A673 (cell line): ENCODE results near the gene PASD1. TPM values are rescaled to one million over a fixed set of nuclear protein-coding genes. Genes with fewer than 3 reads are reported as not detected.

Experiments
- BruUV-seq: library from RNA; stranded (reverse); fragments of 400-500 nt; replicated peaks from 2 replicates; lab custom pipeline; 2021; lab: Mats Ljungman, UMichigan
- CTCF ChIA-PET: fragments of 300-600 bp; sonication (Branson Sonifier 250); formaldehyde crosslinking; loops from one replicate; lab custom pipeline; 2022; ENCODE audit warnings: antibody characterized with exemption; lab: Charles Lee
- POLR2A ChIA-PET: fragments of 300-600 bp; sonication (Branson Sonifier 250); formaldehyde crosslinking; loops from one replicate; lab custom pipeline; 2022; ENCODE audit warnings: antibody characterized with exemption; ENCODE audit not compliant: low non-redundant PET; lab: Charles Lee
- DNase-seq: peaks from one replicate; pipeline ENCODE4 v3.0.0-alpha.2; 2015; ENCODE audit warnings: low spot score
- H3K27ac ChIP-seq: fragments of 200-600 bp; sonication (generic); 2 replicates; pipeline ENCODE4 v1.5.1; 2016; ENCODE audit warnings: mixed run types, low read depth, mild to moderate bottlenecking, mixed read lengths, antibody characterized with exemption, low read length; ENCODE audit not compliant: poor library complexity, severe bottlenecking
- H3K27me3 ChIP-seq: fragments of 200-600 bp; sonication (generic); replicated peaks from 2 replicates; pipeline ENCODE4 v1.6.1; 2017; ENCODE audit warnings: mixed run types, low read depth, mild to moderate bottlenecking, mixed read lengths, antibody characterized with exemption, low read length; ENCODE audit not compliant: insufficient read depth, poor library complexity
- H3K36me3 ChIP-seq: fragments of 200-600 bp; sonication (generic); 2 replicates; pipeline ENCODE4 v1.6.1; 2016; ENCODE audit warnings: mixed run types, mild to moderate bottlenecking, mixed read lengths, antibody characterized with exemption, low read length; ENCODE audit not compliant: insufficient read depth, poor library complexity, severe bottlenecking
- H3K4me1 ChIP-seq: fragments of 200-600 bp; sonication (generic); 2 replicates; pipeline ENCODE4 v1.6.1; 2017; ENCODE audit warnings: mixed run types, mild to moderate bottlenecking, mixed read lengths, antibody characterized with exemption, low read length; ENCODE audit not compliant: insufficient read depth, poor library complexity, severe bottlenecking
- H3K4me3 ChIP-seq: fragments of 200-600 bp; sonication (generic); 2 replicates; pipeline ENCODE4 v1.5.1; 2016; ENCODE audit warnings: low read depth, mixed run types, mild to moderate bottlenecking, mixed read lengths, low read length; ENCODE audit not compliant: poor library complexity, severe bottlenecking
- H3K9me3 ChIP-seq: fragments of 200-600 bp; sonication (generic); 2 replicates; pipeline ENCODE4 v1.6.1; 2016; ENCODE audit warnings: mixed run types, low read depth, mild to moderate bottlenecking, mixed read lengths, antibody characterized with exemption, low read length; ENCODE audit not compliant: poor library complexity, severe bottlenecking
- EZH2 ChIP-seq: fragments of 200-600 bp; sonication (generic); IDR thresholded peaks from 2 replicates; pipeline ENCODE4 v1.6.1; 2017; ENCODE audit warnings: borderline replicate concordance, low read depth, mild to moderate bottlenecking, mixed read lengths, antibody characterized with exemption, low read length; ENCODE audit not compliant: poor library complexity, severe bottlenecking
- intact Hi-C: fragments of 100-400 bp; cut with micrococcal nuclease; formaldehyde crosslinking; loops from one replicate; pipeline ENCODE4 v1.10.0; 2022; ENCODE audit not compliant: unreplicated experiment
- total RNA-seq: library from RNA; stranded (reverse); gene quantifications from 2 replicates; pipeline ENCODE4 v1.2.3, GENCODE V29; 2021
- TF ChIP-seq, protein P1 (sequence below): fragments of 300-800, 200-600 bp; sonication (generic); conservative IDR thresholded peaks from 2 replicates; pipeline ENCODE4 v1.5.1; 2017; ENCODE audit warnings: low read depth, mild to moderate bottlenecking, antibody characterized with exemption, low read length, moderate library complexity, mixed read lengths

Gene PASD1
- total RNA-seq, 1 experiment from 2014 or later = not detected

DNA sequence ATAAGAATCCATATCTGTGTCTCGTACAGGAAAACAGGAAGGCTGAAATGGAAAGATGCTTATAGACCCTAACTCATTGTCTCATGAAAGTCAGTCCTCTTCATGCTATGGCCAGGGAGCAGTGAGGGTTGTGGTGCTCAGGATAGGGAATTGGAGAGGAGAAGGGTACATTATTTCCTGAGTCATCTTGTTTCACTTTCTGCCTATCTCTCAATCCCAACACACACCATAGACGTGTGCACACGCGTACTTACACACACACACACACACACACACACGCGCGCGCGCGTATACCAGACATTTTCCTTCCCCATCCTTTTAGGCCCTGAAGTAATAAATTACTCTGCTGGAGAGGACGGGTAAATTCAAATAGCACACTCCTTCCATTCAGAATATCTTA lies 78.1 kb downstream of the PASD1 start:
- H3K9me3 ChIP-seq = no peaks in the 10 kb centered on the region
- H3K4me1 ChIP-seq = no peaks in the 10 kb centered on the region
- ChIA-PET POLR2A (no interaction called here), CTCF (no interaction called here)
- no peak overlapping the region for H3K27ac ChIP-seq
- no peak overlapping the region for H3K4me3 ChIP-seq
- BruUV-seq = no TSS peak
- intact Hi-C loops = no loop called here
- DNase-seq = no peak
- H3K36me3 ChIP-seq = no peaks in the 10 kb centered on the region
- no peak for TF ChIP-seq EZH2
- TF ChIP-seq, protein P1, sequence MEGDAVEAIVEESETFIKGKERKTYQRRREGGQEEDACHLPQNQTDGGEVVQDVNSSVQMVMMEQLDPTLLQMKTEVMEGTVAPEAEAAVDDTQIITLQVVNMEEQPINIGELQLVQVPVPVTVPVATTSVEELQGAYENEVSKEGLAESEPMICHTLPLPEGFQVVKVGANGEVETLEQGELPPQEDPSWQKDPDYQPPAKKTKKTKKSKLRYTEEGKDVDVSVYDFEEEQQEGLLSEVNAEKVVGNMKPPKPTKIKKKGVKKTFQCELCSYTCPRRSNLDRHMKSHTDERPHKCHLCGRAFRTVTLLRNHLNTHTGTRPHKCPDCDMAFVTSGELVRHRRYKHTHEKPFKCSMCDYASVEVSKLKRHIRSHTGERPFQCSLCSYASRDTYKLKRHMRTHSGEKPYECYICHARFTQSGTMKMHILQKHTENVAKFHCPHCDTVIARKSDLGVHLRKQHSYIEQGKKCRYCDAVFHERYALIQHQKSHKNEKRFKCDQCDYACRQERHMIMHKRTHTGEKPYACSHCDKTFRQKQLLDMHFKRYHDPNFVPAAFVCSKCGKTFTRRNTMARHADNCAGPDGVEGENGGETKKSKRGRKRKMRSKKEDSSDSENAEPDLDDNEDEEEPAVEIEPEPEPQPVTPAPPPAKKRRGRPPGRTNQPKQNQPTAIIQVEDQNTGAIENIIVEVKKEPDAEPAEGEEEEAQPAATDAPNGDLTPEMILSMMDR = no peak
- no peaks in the 10 kb centered on the region for H3K27me3 ChIP-seq

DNA sequence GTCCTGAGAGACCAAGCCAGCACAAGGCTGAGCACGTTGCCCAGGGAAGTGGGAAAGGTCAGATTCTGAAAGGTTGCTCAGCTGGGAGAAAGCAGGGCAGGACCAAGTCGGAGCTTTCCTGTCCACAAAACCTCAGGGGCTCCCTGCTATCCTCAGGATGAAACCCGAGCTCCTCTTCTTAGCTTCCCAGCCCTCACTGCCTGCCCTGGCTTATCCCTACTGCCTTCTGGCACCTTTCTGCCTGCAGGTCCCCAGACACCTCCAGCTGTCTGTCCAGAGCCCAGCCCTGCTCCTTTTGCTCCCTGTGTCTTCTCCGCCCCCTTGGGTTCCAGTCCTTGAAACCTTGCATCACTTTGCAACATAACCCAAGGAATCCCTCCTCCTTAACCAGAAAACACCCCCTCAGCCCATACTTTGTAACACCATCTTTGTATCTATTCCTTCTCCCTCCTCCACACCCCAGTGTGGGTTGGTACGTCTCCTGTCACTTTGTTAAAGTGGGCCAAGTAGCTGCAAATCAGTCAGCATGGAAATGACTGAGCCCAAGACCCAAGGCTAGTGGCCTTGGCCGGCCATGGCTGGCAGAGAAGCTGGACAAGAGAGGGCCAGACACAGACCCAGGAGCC lies 111.8 kb downstream of the PASD1 start:
- BruUV-seq = no TSS peak
- intact Hi-C loops = loop anchor here (5.0 to 10.0 kb wide), 2 partner anchors 168 to 1110 kb away; partner anchors contain the start of gene MTM1
- POLR2A ChIA-PET = no interaction called here
- Histone ChIP-seq H3K4me3 (no peak overlapping the region), H3K9me3 (no peaks in the 10 kb centered on the region), H3K27me3 (no peaks in the 10 kb centered on the region), H3K36me3 (no peaks in the 10 kb centered on the region), H3K27ac (no peak overlapping the region), H3K4me1 (no peaks in the 10 kb centered on the region)
- no peak for TF ChIP-seq EZH2
- TF ChIP-seq, protein P1 = no peak
- CTCF ChIA-PET = no interaction called here
- no peak for DNase-seq

DNA sequence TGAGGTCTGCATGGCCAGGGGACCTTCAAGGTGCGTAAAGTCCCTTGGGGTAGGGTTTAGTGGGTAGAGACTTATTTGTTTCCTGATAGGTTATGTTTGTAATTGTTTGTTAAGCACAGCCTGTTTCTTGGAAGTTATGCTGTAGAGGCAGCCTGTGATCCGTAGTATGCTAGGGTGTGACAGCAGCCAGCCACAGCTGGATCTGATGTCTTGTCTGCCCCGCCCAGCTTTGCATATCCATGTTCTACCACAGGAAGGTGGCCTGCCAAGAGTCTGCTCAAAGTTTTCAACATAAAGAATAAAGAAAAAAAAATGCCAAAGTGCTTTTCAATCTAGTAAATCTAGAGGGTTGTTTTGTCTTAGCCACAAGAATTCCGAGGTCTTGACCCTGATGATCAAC lies 112.7 kb downstream of the PASD1 start:
- BruUV-seq = no TSS peak
- intact Hi-C loops = loop anchor here (5.0 to 10.0 kb wide), 2 partner anchors 169 to 1111 kb away; partner anchors contain the start of gene MTM1
- POLR2A ChIA-PET = interaction anchor here (0.5 kb wide), 1 partner anchor 37 kb away, joined by 3 read pairs; no protein-coding TSS in a partner anchor

More for the DNA sequence above, 112.7 kb downstream of the PASD1 start:
- Histone ChIP-seq H3K27ac (no peak overlapping the region), H3K36me3 (no peaks in the 10 kb centered on the region), H3K4me3 (no peak overlapping the region), H3K27me3 (no peaks in the 10 kb centered on the region), H3K9me3 (no peaks in the 10 kb centered on the region), H3K4me1 (no peaks in the 10 kb centered on the region)
- CTCF ChIA-PET = no interaction called here
- DNase-seq = no peak
- TF ChIP-seq, protein P1 = no peak
- TF ChIP-seq EZH2 = no peak
